Ovary (tissue), 3 donors: Measurements from ENCODE around the gene MAK.

Experiments
- EP300 ChIP-seq: sonication (generic); formaldehyde crosslinking; IDR thresholded peaks from one replicate; pipeline ENCODE4 v1.6.1; 2017; ENCODE audit warnings: antibody characterized with exemption
- POLR2A ChIP-seq: fragments of 450-650 bp; IDR thresholded peaks from one replicate; pipeline ENCODE4 v1.6.1; 2017; ENCODE audit warnings: antibody characterized with exemption, mild to moderate bottlenecking, moderate library complexity
- TF ChIP-seq, protein P1 (sequence below), 3 donors: fragments of 450-650 bp in 2 of 3; fragments of 200-600 bp in 1 of 3; IDR thresholded peaks; one replicate each; pipeline versions ENCODE4 v1.5.1 to v1.8.0; 2016 to 2022; ENCODE audit warnings: antibody characterized with exemption in 3 of 3, mild to moderate bottlenecking in 1 of 3
- donor health status: DM: no; HTN: no; CAD: no.

DNA sequence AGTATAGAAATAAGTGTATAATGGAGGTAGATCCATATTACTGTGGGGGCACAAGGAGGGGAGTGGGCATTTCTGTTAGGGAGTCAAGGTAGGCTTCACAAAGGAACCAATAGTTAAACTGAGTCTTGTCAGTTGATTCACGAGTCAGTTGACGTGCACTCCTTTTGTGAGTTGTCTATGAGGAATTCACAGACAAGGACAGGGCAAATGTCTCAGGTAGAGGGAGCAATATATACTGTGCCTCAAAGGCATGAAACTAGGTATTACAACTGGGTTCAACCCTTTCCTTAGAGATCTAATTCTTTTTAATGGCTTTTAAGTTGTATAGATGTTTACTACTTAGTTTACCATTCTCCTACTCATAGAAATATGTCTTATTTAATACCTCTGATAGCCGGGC, 104.5 kb downstream of the MAK start:
- TF ChIP-seq, protein P1, sequence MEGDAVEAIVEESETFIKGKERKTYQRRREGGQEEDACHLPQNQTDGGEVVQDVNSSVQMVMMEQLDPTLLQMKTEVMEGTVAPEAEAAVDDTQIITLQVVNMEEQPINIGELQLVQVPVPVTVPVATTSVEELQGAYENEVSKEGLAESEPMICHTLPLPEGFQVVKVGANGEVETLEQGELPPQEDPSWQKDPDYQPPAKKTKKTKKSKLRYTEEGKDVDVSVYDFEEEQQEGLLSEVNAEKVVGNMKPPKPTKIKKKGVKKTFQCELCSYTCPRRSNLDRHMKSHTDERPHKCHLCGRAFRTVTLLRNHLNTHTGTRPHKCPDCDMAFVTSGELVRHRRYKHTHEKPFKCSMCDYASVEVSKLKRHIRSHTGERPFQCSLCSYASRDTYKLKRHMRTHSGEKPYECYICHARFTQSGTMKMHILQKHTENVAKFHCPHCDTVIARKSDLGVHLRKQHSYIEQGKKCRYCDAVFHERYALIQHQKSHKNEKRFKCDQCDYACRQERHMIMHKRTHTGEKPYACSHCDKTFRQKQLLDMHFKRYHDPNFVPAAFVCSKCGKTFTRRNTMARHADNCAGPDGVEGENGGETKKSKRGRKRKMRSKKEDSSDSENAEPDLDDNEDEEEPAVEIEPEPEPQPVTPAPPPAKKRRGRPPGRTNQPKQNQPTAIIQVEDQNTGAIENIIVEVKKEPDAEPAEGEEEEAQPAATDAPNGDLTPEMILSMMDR (IDR thresholded peaks at IDR 0.05), result no peak
- TF ChIP-seq POLR2A (no peak), EP300 (no peak)
